Prostate gland (tissue), 2 donors: ENCODE results near the gene TMEM9B.

Experiments used
- POLR2A ChIP-seq: fragments of 450-650 bp; IDR thresholded peaks from one replicate; pipeline ENCODE4 v1.6.1; 2016; ENCODE audit warnings: antibody characterized with exemption, mild to moderate bottlenecking
- POLR2AphosphoS5 ChIP-seq: sonication (generic); formaldehyde crosslinking; IDR thresholded peaks from one replicate; pipeline ENCODE4 v1.6.1; 2017; ENCODE audit warnings: antibody characterized with exemption
- TF ChIP-seq, protein P1 (sequence below), 4 experiments: fragments of 200-600 bp in 2 of 4; fragments of 450-650 bp in 2 of 4; sonication (generic) in 2 of 4; IDR thresholded peaks; 1 replicate in 3 of 4; 2 replicates in 1 of 4; pipeline ENCODE4 v1.5.1; 2016 to 2019; ENCODE audit warnings: antibody characterized with exemption in 4 of 4, mild to moderate bottlenecking in 2 of 4, moderate library complexity in 2 of 4

DNA sequence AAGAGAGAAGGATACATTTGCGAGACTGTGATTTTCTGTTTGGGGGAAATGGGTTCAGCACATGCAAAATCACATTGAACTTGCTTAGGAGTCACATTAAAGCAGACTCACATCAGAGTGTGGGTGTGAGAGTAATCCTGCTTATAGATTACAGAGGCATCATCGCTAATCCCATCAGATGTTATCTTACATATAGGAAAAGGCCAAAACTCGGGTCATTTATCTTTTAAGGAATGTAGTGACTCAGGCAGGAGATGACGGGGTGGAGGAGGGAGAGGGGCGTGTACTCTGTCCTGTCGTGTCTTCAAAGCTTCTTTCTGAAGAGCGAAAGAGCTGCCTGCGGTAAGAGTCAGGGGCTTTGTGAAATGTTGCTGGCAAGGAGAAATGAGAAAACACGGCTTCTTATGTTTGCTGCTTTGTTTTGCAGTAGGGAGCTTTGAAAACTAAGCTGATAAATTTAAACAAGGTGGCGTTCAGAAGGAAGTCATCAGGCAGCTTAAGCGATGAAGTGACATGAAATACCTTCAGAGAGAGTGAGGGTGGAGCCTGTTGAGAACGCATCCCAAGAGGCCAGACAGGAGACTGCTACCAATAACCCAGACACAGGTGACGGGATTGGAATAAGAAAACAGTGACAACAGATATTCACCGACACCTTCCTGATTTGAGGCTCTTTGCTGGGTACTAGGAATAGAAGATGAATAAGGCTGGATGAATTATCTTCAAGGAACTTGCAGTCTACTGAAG lies 29.3 kb downstream of the TMEM9B start:
- TF ChIP-seq, protein P1, sequence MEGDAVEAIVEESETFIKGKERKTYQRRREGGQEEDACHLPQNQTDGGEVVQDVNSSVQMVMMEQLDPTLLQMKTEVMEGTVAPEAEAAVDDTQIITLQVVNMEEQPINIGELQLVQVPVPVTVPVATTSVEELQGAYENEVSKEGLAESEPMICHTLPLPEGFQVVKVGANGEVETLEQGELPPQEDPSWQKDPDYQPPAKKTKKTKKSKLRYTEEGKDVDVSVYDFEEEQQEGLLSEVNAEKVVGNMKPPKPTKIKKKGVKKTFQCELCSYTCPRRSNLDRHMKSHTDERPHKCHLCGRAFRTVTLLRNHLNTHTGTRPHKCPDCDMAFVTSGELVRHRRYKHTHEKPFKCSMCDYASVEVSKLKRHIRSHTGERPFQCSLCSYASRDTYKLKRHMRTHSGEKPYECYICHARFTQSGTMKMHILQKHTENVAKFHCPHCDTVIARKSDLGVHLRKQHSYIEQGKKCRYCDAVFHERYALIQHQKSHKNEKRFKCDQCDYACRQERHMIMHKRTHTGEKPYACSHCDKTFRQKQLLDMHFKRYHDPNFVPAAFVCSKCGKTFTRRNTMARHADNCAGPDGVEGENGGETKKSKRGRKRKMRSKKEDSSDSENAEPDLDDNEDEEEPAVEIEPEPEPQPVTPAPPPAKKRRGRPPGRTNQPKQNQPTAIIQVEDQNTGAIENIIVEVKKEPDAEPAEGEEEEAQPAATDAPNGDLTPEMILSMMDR (IDR thresholded peaks at IDR 0.05), result no peak
- TF ChIP-seq POLR2A (no peak), POLR2AphosphoS5 (no peak)
